ENCODE measurements around the gene MRGPRG. TPM values are rescaled to one million over a fixed set of nuclear protein-coding genes. Genes with fewer than 3 reads are reported as not detected.

The MRGPRG gene
- total and polyA plus RNA-seq, 2 experiments from 2014 or later, result not detected

- Histone ChIP-seq H3K36me3 (replicated peaks; ENCODE audit: insufficient read depth, low read depth) (no peaks in the 10 kb centered on the region), H4K20me1 (ENCODE audit: insufficient read depth, poor library complexity, severe bottlenecking) (no peaks in the 10 kb centered on the region), H3K27me3 (no peaks in the 10 kb centered on the region), H2AFZ (no peak overlapping the region), H3K79me2 (no peaks in the 10 kb centered on the region), H3K27ac (no peak overlapping the region), H3K4me3 (no peak overlapping the region), H3K4me1 (ENCODE audit: insufficient read depth) (no peaks in the 10 kb centered on the region), H3K9me2 (replicated peaks; ENCODE audit: insufficient read depth) (no peaks in the 10 kb centered on the region), H3K9me3 (ENCODE audit: low read depth) (no peaks in the 10 kb centered on the region), H3K4me2 (no peak overlapping the region)
- DNase-seq (ENCODE audit: low spot score), result no peak
- 97% methylated on average over 42 of the region's 49 CpGs for WGBS (ENCODE audit: low lambda C conversion rate, missing lambda C conversion rate)
- TF ChIP-seq CTCF (IDR thresholded peaks at IDR 0.05; ENCODE audit: poor library complexity), result no peak
- TF ChIP-seq EZH2 (IDR thresholded peaks at IDR 0.05; ENCODE audit: borderline replicate concordance), result no peak
- no peak for TF ChIP-seq EZH2phosphoT487 (IDR thresholded peaks at IDR 0.05; ENCODE audit: low read depth, severe bottlenecking, unreplicated experiment)
These were observed 663 bp downstream of the MRGPRG start for GRCh38 chr11:3217818-3218482.

DNA sequence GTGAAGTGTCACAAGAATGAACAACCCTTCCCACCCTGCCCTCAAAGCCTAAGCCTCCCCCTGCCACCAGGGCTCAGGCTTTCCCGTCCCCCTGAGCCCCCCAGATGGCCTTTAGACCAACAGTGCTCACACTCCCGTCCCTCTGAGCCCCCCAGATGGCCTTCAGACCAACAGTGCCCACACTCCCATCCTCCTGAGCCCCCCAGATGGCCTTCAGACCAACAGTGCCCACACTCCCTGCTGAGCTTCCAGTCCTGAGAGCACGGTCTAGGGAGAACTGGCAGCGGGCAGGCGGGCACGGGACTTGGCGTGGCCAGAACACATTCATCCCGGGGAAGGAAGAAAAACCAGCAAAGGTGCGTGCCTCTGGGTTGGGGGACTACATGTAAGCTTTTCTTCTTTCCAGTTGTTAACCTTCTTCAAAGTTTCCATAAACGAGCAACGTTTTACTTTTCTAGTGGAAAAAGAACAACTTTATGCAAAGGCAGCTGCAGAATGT is 2.5 kb downstream of the MRGPRG start:
- no peaks in the 10 kb centered on the region for H3K79me2 ChIP-seq
- H3K4me3 ChIP-seq, result no peak overlapping the region
- H3K4me1 ChIP-seq (ENCODE audit: insufficient read depth), result no peaks in the 10 kb centered on the region
- H3K9me3 ChIP-seq (ENCODE audit: low read depth), result no peaks in the 10 kb centered on the region
- no peak for DNase-seq (ENCODE audit: low spot score)
- no peak overlapping the region for H3K4me2 ChIP-seq
- H2AFZ ChIP-seq, result no peak overlapping the region
- no peaks in the 10 kb centered on the region for H3K9me2 ChIP-seq (replicated peaks; ENCODE audit: insufficient read depth)
- TF ChIP-seq EZH2 (IDR thresholded peaks at IDR 0.05; ENCODE audit: borderline replicate concordance) (no peak), CTCF (IDR thresholded peaks at IDR 0.05; ENCODE audit: poor library complexity) (no peak), EZH2phosphoT487 (IDR thresholded peaks at IDR 0.05; ENCODE audit: low read depth, severe bottlenecking, unreplicated experiment) (no peak)
- no peaks in the 10 kb centered on the region for H3K36me3 ChIP-seq (replicated peaks; ENCODE audit: insufficient read depth, low read depth)
- no peaks in the 10 kb centered on the region for H3K27me3 ChIP-seq
- no peak overlapping the region for H3K27ac ChIP-seq
- 83% methylated on average over 11 of the region's 11 CpGs for WGBS (ENCODE audit: low lambda C conversion rate, missing lambda C conversion rate)
- no peaks in the 10 kb centered on the region for H4K20me1 ChIP-seq (ENCODE audit: insufficient read depth, poor library complexity, severe bottlenecking)

DNA sequence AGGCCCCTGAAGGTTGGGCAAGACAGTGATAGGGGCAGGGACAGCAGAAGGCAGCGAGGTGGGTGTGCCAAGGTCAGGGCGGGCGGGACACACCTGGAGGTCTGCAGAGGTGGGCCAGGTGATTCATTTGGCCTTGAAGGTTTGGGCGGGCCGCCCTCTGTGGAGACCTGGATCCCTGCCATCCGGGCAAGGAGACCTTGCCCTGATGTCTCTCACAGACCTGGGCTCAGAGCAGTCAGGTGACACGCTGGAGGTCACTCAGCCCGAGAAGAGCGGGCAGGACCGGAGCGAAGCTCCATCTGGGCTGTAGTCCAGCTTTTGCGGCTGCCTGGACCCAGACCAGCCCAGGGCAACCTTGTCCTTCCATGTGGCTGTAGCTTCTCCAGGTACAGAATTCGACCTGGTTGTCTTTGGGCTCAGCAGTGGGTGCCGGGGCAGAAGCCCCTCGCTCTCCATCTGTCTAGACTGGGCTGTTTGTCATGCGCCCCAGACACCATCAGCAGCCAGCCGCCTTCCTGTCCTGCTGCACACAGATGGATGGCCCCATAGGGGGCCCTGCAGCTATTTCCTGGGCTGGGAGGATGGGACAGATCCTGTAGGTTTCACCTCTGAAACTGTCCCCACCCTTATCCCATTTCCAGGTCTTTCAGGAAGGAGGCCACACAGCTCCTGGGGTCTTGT is 3.1 kb downstream of the MRGPRG start:
- 88% methylated on average over 17 of the region's 17 CpGs for WGBS (ENCODE audit: low lambda C conversion rate, missing lambda C conversion rate)
- H3K4me3 ChIP-seq, result no peak overlapping the region
- no peak overlapping the region for H2AFZ ChIP-seq
- H3K9me3 ChIP-seq (ENCODE audit: low read depth), result no peaks in the 10 kb centered on the region
- H3K9me2 ChIP-seq (replicated peaks; ENCODE audit: insufficient read depth), result no peaks in the 10 kb centered on the region
- no peak overlapping the region for H3K4me2 ChIP-seq
- TF ChIP-seq CTCF (IDR thresholded peaks at IDR 0.05; ENCODE audit: poor library complexity) (no peak), EZH2 (IDR thresholded peaks at IDR 0.05; ENCODE audit: borderline replicate concordance) (no peak), EZH2phosphoT487 (IDR thresholded peaks at IDR 0.05; ENCODE audit: low read depth, severe bottlenecking, unreplicated experiment) (no peak)
- no peaks in the 10 kb centered on the region for H4K20me1 ChIP-seq (ENCODE audit: insufficient read depth, poor library complexity, severe bottlenecking)
- no peaks in the 10 kb centered on the region for H3K36me3 ChIP-seq (replicated peaks; ENCODE audit: insufficient read depth, low read depth)
- no peaks in the 10 kb centered on the region for H3K4me1 ChIP-seq (ENCODE audit: insufficient read depth)
- H3K27ac ChIP-seq, result no peak overlapping the region
- no peak for DNase-seq (ENCODE audit: low spot score)
- no peaks in the 10 kb centered on the region for H3K79me2 ChIP-seq
- H3K27me3 ChIP-seq, result no peaks in the 10 kb centered on the region

Data from hepatocyte (in vitro differentiated cells).